Neural progenitor cell (in vitro differentiated cells): Measurements from ENCODE around the gene CAVIN2. TPM values are rescaled to one million over a fixed set of nuclear protein-coding genes. Genes with fewer than 3 reads are reported as not detected.
A peak's percentile ranks its signal among the peaks of the same experiment; 100 is the strongest.

Experiments
- DNase-seq: peaks from one replicate; pipeline ENCODE4 v3.0.0-alpha.2; 2016; ENCODE audit warnings: low spot score
- H2AFZ ChIP-seq: fragments of 200-600 bp; sonication (generic); replicated peaks from 2 replicates; pipeline ENCODE4 v1.6.1; 2016; ENCODE audit warnings: antibody characterized with exemption
- H3F3A ChIP-seq: fragments of 200-600 bp; sonication (generic); 2 replicates; pipeline ENCODE4 v1.6.1; 2016; ENCODE audit warnings: antibody characterized with exemption, low read depth
- H3K27ac ChIP-seq: fragments of 200-600 bp; sonication (generic); 2 replicates; pipeline ENCODE4 v1.5.1; 2016; ENCODE audit warnings: mild to moderate bottlenecking
- H3K27me3 ChIP-seq: fragments of 200-600 bp; sonication (generic); 2 replicates; pipeline ENCODE4 v1.6.1; 2016; ENCODE audit warnings: mild to moderate bottlenecking, moderate library complexity
- H3K36me3 ChIP-seq: fragments of 200-600 bp; sonication (generic); 2 replicates; pipeline ENCODE4 v1.5.1; 2016
- H3K4me1 ChIP-seq: fragments of 200-600 bp; sonication (generic); 2 replicates; pipeline ENCODE4 v1.6.1; 2016; ENCODE audit warnings: mixed run types
- H3K4me2 ChIP-seq: fragments of 200-600 bp; sonication (generic); 2 replicates; pipeline ENCODE4 v1.6.1; 2016
- H3K4me3 ChIP-seq: fragments of 200-600 bp; sonication (generic); 2 replicates; pipeline ENCODE4 v1.5.1; 2016
- H3K79me2 ChIP-seq: fragments of 200-600 bp; sonication (generic); 2 replicates; pipeline ENCODE4 v1.6.1; 2016; ENCODE audit warnings: low read depth
- H3K9ac ChIP-seq: fragments of 200-600 bp; sonication (generic); 2 replicates; pipeline ENCODE4 v1.6.1; 2016
- H3K9me3 ChIP-seq: fragments of 200-600 bp; sonication (generic); 2 replicates; pipeline ENCODE4 v1.5.1; 2016; ENCODE audit warnings: low read depth
- H4K20me1 ChIP-seq: fragments of 200-600 bp; sonication (generic); 2 replicates; pipeline ENCODE4 v1.6.1; 2016; ENCODE audit warnings: low read depth
- H3K27ac Mint-ChIP-seq: 3 replicates; pipeline ENCODE4 v1.8.0; 2021; ENCODE audit warnings: mixed read lengths
- H3K27me3 Mint-ChIP-seq: 2 replicates; pipeline ENCODE4 v1.8.0; 2022; ENCODE audit warnings: low read depth, mild to moderate bottlenecking, inconsistent platforms, moderate library complexity, mixed read lengths; ENCODE audit not compliant: insufficient read depth
- H3K36me3 Mint-ChIP-seq: 3 replicates; pipeline ENCODE4 v1.8.0; 2021; ENCODE audit warnings: mixed read lengths
- H3K4me1 Mint-ChIP-seq: 3 replicates; pipeline ENCODE4 v1.8.0; 2021; ENCODE audit warnings: mixed read lengths
- H3K4me3 Mint-ChIP-seq: 3 replicates; pipeline ENCODE4 v1.8.0; 2021; ENCODE audit warnings: mild to moderate bottlenecking, moderate library complexity, mixed read lengths
- H3K9me3 Mint-ChIP-seq: 3 replicates; pipeline ENCODE4 v1.8.0; 2020; ENCODE audit warnings: mixed read lengths
- EZH2 ChIP-seq: fragments of 200-600 bp; sonication (generic); IDR thresholded peaks from 2 replicates; pipeline ENCODE4 v1.6.1; 2017; ENCODE audit warnings: antibody characterized with exemption, mild to moderate bottlenecking, moderate library complexity
- EZH2phosphoT487 ChIP-seq: fragments of 200-600 bp; sonication (generic); IDR thresholded peaks from 2 replicates; pipeline ENCODE4 v1.6.1; 2017; ENCODE audit warnings: antibody characterized with exemption
- total RNA-seq: library from RNA; depleted of rRNA; stranded (reverse); fragments of >200 nt; gene quantifications from 2 replicates; pipeline ENCODE4 v1.2.3, GENCODE V29; 2015; ENCODE audit warnings: low replicate concordance
- TF ChIP-seq, protein P1 (sequence below): fragments of 200-600 bp; sonication (generic); IDR thresholded peaks from 2 replicates; pipeline ENCODE4 v1.5.1; 2017; ENCODE audit warnings: antibody characterized with exemption, mild to moderate bottlenecking

CAVIN2 gene
- total RNA-seq, 1 donor from 2014 or later: not detected

GRCh38 chr2:191866675-191867506 is 20.0 kb upstream of the CAVIN2 start:
- no peak overlapping the region for H3K27ac ChIP-seq
- H3K4me1 Mint-ChIP-seq: peaks cover 27% of the 10 kb centered on the region
- H4K20me1 ChIP-seq: no peaks in the 10 kb centered on the region
- H3K9me3 ChIP-seq: no peaks in the 10 kb centered on the region
- no peak for DNase-seq
- no peak overlapping the region for H3K4me3 Mint-ChIP-seq
- H3K36me3 Mint-ChIP-seq: no peaks in the 10 kb centered on the region
- TF ChIP-seq EZH2phosphoT487: no peak
- no peak for TF ChIP-seq EZH2
- no peak overlapping the region for H3K4me3 ChIP-seq
- no peaks in the 10 kb centered on the region for H3K4me1 ChIP-seq
- peak overlapping the region; percentile 42 for H3K27ac Mint-ChIP-seq
- peaks cover 2% of the 10 kb centered on the region for H3K9me3 Mint-ChIP-seq
- H3K27me3 Mint-ChIP-seq: no peaks in the 10 kb centered on the region
- no peak overlapping the region for H2AFZ ChIP-seq
- H3K36me3 ChIP-seq: no peaks in the 10 kb centered on the region
- no peaks in the 10 kb centered on the region for H3K27me3 ChIP-seq
- H3F3A ChIP-seq: no peaks in the 10 kb centered on the region
- no peak overlapping the region for H3K9ac ChIP-seq
- H3K4me2 ChIP-seq: no peak overlapping the region
- no peaks in the 10 kb centered on the region for H3K79me2 ChIP-seq

DNA sequence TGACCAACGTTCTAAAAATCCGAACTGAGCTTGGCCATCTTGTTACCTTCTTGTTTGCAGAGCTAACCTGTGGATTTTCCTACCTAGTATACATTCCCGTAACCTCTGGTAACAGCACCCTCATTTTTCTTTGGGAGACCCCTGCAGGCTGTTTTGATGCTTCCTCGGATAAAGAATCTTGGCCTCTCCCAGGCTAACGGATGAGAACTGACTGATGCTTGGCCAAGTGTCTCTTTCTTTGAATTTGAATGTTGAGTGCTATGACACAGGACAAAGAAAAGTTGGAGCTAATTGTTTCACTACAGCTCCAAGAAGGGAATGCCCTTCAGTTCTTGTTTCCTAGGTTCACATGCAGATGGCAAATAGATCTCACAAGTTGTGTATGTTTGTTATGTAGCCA is 19.3 kb upstream of the CAVIN2 start:
- Mint-ChIP-seq H3K9me3 (peaks cover 2% of the 10 kb centered on the region), H3K27me3 (no peaks in the 10 kb centered on the region), H3K4me3 (no peak overlapping the region), H3K27ac (peak overlapping the region; percentile 42), H3K4me1 (peaks cover 29% of the 10 kb centered on the region), H3K36me3 (no peaks in the 10 kb centered on the region)
- Histone ChIP-seq H3F3A (no peaks in the 10 kb centered on the region), H3K27ac (no peak overlapping the region), H3K9me3 (no peaks in the 10 kb centered on the region), H4K20me1 (no peaks in the 10 kb centered on the region), H3K36me3 (no peaks in the 10 kb centered on the region), H3K27me3 (no peaks in the 10 kb centered on the region), H3K4me3 (no peak overlapping the region), H3K4me2 (no peak overlapping the region), H3K79me2 (no peaks in the 10 kb centered on the region), H3K4me1 (peaks cover under 1% of the 10 kb centered on the region), H2AFZ (no peak overlapping the region), H3K9ac (no peak overlapping the region)
- no peak for DNase-seq
- no peak for TF ChIP-seq EZH2phosphoT487
- TF ChIP-seq, protein P1, sequence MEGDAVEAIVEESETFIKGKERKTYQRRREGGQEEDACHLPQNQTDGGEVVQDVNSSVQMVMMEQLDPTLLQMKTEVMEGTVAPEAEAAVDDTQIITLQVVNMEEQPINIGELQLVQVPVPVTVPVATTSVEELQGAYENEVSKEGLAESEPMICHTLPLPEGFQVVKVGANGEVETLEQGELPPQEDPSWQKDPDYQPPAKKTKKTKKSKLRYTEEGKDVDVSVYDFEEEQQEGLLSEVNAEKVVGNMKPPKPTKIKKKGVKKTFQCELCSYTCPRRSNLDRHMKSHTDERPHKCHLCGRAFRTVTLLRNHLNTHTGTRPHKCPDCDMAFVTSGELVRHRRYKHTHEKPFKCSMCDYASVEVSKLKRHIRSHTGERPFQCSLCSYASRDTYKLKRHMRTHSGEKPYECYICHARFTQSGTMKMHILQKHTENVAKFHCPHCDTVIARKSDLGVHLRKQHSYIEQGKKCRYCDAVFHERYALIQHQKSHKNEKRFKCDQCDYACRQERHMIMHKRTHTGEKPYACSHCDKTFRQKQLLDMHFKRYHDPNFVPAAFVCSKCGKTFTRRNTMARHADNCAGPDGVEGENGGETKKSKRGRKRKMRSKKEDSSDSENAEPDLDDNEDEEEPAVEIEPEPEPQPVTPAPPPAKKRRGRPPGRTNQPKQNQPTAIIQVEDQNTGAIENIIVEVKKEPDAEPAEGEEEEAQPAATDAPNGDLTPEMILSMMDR: peak; percentile 19

GRCh38 chr2:191864628-191865374 is 17.9 kb upstream of the CAVIN2 start:
- Histone ChIP-seq H2AFZ (no peak overlapping the region), H3F3A (no peaks in the 10 kb centered on the region), H3K27ac (no peak overlapping the region), H3K9ac (no peak overlapping the region), H3K79me2 (no peaks in the 10 kb centered on the region), H3K9me3 (no peaks in the 10 kb centered on the region), H3K4me2 (no peak overlapping the region), H4K20me1 (no peaks in the 10 kb centered on the region), H3K36me3 (no peaks in the 10 kb centered on the region), H3K27me3 (no peaks in the 10 kb centered on the region), H3K4me3 (no peak overlapping the region), H3K4me1 (peaks cover 2% of the 10 kb centered on the region)
- Mint-ChIP-seq H3K4me1 (peaks cover 31% of the 10 kb centered on the region), H3K27me3 (no peaks in the 10 kb centered on the region), H3K36me3 (no peaks in the 10 kb centered on the region), H3K9me3 (peaks cover 2% of the 10 kb centered on the region), H3K27ac (no peak overlapping the region), H3K4me3 (no peak overlapping the region)
- TF ChIP-seq EZH2 (no peak), EZH2phosphoT487 (no peak)
- TF ChIP-seq, protein P1: no peak
- no peak for DNase-seq
